D721Med (cell line): ENCODE data around the gene RPP38.

Experiments used
- DNase-seq: peaks from one replicate; pipeline ENCODE4 v3.0.0; 2011; ENCODE audit warnings: low spot score; ENCODE audit not compliant: insufficient read length
- FAIRE-seq: peaks from 2 replicates; lab custom pipeline; 2011; peaks lifted over from hg19 to GRCh38; lab: Jason Lieb, UNC
- TF ChIP-seq, protein P1 (sequence below): IDR thresholded peaks from 2 replicates; pipeline ENCODE4 v1.5.1; 2012; ENCODE audit warnings: mild to moderate bottlenecking, control low read depth; ENCODE audit not compliant: insufficient read depth; ENCODE audit errors: missing control alignments

Gene RPP38

DNA sequence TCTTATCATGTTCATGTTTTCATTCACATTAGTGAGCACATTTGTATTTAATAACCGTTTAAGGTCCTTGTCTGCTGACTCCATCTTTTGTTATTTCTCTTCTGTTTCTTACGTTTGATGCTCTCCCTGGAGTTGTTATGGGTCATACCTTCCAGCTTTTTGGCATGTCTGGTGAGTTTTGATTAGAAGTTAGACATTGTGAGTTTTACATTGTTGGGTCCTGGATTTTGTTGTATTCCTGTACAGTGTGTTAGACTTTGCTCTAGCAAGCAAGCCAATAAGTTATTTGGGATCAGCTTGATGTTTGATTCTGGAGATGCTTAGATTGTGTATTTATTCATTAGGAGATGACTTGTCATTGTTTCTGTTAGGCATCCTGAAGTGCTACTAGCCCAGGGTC lies 36.5 kb upstream of the RPP38 start:
- no peak for FAIRE-seq
- TF ChIP-seq, protein P1, sequence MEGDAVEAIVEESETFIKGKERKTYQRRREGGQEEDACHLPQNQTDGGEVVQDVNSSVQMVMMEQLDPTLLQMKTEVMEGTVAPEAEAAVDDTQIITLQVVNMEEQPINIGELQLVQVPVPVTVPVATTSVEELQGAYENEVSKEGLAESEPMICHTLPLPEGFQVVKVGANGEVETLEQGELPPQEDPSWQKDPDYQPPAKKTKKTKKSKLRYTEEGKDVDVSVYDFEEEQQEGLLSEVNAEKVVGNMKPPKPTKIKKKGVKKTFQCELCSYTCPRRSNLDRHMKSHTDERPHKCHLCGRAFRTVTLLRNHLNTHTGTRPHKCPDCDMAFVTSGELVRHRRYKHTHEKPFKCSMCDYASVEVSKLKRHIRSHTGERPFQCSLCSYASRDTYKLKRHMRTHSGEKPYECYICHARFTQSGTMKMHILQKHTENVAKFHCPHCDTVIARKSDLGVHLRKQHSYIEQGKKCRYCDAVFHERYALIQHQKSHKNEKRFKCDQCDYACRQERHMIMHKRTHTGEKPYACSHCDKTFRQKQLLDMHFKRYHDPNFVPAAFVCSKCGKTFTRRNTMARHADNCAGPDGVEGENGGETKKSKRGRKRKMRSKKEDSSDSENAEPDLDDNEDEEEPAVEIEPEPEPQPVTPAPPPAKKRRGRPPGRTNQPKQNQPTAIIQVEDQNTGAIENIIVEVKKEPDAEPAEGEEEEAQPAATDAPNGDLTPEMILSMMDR: no peak
- no peak for DNase-seq

DNA sequence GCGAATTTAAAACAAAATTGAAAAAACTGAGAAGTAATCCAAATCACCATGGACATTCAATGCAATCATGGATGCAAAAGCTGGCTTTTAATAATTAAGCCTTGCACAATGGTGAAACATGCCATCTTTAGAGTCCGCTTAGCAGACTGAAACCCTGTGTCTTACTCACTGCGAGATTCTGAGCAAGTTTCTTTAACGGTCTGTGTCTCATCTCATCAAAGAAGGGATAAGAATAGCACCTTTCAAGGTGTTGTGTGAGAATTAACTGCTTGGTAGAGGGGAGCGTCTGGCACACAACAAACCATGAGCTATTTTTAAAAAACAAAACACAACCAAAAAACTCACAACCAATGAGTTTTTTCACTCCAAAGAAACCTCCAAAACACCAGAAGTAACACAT lies 30.0 kb upstream of the RPP38 start:
- no peak for FAIRE-seq
- TF ChIP-seq, protein P1: no peak

DNA sequence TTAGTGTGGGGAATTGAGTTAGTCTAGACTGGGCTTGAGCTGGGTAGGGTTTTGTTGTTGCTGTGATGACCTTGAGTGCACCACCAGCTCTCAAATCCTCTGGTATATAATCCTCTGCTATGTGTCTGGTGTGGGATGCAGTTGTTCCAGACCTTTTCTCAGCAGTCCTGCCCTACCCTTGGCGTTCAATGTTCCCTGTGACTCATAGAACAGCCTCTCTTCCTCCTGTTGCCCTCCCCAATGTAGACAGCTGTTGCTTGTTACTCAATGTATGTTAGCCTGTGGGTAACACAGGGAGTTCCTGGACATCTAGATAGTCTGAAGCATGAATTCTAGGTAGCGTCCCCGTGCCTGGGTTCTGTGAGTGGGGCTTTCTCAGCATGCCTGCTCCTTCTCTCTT lies 28.4 kb upstream of the RPP38 start:
- TF ChIP-seq, protein P1: no peak
- FAIRE-seq (no peak), DNase-seq (no peak)

More for the DNA sequence above, 30.0 kb upstream of the RPP38 start:
- DNase-seq: no peak

DNA sequence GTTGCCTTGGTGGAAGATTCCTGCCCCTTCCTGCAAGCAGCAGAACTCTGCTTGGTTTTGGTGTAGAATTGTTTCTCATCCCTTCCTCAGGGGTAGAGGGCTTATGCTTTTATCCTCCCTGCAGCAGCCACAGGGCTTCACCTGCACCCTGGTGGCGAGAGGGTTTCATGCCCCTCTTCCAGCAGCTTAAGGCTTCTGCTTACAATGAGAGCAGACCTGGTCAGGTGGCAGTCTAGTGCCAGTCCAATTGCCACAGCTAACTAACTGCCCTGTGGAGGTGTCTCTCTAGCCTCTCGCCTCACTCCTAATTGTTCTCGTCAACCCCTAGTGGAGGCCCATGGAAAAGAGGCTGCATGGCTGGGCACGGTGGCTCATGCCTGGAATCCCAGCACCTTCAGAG lies 27.9 kb upstream of the RPP38 start:
- FAIRE-seq: no peak
- TF ChIP-seq, protein P1: no peak

DNA sequence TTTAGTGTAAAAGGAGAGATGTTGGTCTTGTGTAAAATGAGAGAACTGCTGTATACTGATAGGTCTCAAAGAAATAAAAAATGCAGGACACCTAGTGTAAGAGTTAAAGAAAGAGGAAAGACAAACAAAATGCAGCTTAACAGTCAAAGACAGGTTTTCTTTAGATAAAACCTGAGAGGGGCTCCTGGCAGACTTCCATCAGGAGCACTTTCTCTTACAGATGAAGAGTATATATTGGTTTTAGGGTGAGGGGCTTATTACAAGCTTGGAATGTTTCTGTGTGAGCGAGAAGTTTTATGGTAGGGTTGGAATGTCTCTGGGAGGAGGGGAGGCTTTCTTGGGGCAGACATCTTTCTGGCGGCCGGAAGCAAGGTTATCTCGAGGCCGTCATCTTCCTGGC lies 24.8 kb upstream of the RPP38 start:
- FAIRE-seq (no peak), DNase-seq (no peak)
- TF ChIP-seq, protein P1: no peak

More for the DNA sequence above, 27.9 kb upstream of the RPP38 start:
- no peak for DNase-seq

DNA sequence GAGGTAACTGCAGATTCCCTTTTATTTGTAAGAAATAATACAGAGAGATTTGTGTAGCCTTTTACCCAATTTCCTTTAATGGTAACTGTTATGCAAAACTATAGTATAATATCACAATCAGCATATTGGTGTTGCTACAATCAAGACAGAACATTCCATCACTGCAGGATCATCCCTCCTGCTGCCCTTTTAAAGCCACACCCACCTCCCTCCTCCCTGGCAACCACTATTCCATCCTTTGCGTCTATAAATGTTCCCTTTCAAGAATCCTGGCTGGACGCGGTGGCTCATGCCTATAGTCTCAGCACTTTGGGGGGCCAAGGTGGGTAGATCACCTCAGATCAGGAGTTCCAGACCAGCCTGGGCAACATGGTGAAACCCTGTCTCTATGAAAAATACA lies 21.7 kb upstream of the RPP38 start:
- DNase-seq: no peak
- TF ChIP-seq, protein P1: no peak
- FAIRE-seq: no peak

DNA sequence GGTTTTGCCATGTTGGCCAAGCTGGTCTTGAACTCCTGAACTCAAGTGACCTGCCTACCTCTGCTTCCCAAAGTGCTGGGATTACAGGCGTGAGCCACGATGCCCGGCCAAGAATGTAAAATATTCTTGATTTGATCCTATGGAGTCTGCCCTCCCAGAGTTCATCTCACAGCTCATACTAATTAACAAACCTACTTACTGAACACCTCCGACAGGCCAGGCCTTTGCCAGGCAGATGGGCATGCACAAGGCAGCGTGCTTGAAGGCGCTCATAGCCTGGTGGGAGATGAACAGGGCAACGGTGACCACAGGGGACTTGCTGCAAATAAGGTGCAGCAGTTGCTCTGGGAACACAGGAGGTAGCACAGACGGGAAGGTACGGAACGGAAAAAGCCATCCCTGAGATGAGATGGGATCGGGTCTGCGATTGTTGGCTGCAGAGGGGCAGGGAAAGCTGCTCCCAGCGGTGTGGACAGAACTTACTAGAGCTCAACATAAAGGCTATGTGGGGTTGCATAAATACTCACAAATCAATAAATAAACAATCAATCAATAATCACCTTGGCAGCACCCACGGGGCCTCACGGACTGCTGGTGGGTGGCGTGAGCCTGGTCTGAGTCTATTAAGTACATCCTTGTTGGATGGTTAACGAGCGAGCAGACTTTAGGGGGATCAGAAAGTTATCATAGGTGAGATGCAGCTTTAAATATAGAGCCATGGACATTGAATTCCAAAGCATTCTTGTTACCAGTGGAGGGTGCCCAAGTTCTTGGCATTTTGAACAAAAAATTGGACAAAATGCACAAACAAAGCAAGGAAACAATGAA lies 13.3 kb upstream of the RPP38 start:
- DNase-seq: no peak
- TF ChIP-seq, protein P1: no peak
- FAIRE-seq: no peak
